DMS114 treated with DMSO at 0.1 percent for 48 hours (cell line): ENCODE results near the gene RNU6-9.
"Not testable (repeated sequence)": the region's sequence is repeated elsewhere in the genome, so short reads cannot be mapped to it uniquely, and the experiment has no call there.

Source experiments
- DNase-seq: peaks from one replicate; lab custom pipeline; 2025; ENCODE audit not compliant: unreplicated experiment; lab: John Stamatoyannopoulos, UW

RNU6-9 gene

DNA sequence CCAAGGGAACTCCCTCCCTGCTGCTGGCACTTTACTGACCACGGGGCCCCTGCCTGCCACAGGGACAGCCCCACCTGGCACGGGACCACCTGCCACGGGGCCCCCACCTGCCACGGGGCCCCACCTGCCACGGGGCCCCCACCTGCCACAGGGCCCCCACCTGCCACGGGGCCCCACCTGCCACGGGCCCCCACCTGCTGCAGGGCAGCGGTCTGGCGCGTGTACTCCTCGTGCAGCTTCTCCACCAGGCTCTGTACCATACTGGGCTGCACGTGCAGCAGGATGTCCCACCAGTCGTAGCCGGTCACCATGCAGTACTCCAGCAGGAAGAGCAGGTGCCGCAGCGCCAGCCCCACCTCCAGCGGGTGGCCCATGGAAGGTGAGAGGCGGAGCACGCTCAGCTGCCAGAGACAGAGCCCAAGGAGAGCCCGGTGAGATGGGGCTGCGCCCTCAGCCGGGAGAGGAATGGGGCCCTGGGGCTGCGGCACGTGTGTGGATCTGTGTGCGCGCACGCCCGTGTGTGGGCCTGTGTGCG, 16.4 kb upstream of the RNU6-9 start:
- DNase-seq, result no peak

DNA sequence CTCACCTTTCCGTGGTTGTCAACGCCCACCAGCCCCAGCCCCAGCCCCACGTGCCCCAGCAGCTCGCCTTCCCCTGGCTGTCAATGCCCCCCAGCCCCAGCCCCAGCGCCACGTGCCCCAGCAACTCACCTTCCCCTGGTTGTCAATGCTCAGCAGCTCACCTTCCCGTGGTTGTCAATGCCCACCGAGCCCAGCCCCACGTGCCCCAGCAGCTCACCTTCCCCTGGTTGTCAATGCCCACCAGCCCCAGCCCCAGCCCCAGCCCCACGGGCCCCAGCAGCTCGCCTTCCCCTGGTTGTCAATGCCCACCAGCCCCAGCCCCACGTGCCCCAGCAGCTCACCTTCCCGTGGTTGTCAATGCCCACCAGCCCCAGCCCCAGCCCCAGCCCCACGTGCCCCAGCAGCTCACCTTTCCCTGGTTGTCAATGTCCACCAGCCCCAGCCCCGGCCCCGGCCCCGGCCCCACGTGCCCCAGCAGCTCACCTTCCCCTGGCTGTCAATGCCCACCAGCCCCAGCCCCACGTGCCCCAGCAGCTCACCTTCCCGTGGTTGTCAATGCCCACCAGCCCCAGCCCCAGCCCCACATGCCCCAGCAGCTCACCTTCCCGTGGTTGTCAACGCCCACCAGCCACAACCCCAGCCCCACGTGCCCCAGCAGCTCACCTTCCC, 15.2 kb upstream of the RNU6-9 start:
- DNase-seq, result not testable (repeated sequence)

DNA sequence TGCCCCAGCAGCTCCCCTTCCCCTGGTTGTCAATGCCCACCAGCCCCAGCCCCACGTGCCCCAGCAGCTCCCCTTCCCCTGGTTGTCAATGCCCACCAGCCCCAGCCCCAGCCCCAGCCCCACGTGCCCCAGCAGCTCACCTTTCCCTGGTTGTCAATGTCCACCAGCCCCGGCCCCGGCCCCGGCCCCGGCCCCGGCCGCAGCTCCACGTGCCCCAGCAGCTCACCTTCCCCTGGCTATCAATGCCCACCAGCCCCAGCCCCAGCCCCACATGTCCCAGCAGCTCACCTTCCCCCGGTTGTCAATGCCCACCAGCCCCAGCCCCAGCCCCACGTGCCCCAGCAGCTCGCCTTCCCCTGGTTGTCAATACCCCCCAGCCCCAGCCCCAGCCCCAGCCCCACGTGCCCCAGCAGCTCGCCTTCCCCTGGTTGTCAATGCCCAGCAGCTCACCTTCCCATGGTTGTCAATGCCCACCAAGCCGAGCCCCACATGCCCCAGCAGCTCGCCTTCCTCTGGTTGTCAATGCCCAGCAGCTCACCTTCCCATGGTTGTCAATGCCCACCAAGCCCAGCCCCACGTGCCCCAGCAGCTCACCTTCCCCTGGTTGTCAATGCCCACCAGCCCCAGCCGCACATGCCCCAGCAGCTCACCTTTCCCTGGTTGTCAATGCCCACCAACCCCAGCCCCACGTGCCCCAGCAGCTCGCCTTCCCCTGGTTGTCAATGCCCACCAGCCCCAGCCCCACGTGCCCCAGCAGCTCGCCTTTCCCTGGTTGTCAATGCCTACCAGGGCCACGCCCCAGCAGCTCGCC, 14.3 kb upstream of the RNU6-9 start:
- DNase-seq, result not testable (repeated sequence)

DNA sequence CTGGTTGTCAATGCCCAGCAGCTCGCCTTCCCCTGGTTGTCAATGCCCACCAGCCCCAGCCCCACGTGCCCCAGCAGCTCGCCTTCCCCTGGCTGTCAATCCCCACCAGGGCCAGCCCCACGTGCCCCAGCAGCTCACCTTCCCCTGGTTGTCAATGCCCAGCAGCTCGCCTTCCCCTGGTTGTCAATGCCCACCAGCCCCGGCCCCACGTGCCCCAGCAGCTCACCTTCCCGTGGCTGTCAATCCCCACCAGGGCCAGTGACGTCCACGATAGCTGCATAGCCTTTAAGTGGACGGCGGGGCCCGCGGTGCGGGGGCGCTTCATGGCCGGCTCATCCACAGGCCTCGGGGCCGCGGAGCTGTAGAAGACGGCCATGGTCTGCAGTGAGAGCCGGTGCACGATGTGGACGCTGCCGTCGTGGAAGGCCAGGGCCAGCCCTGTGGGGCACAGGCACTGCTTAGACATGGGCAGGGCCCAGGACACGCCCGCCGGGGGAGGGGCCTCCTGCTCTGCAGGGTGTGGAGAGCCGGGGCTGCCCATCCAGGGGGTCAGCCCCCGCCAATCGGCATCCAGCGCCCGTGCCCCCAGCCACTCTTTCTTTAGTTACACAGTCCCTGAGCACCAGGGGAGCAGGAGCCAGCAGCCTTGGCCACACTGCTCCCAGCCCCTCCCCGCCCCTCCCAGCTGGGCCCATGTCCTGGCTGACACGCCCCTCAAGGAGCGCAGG, 13.4 kb upstream of the RNU6-9 start:
- no peak for DNase-seq

DNA sequence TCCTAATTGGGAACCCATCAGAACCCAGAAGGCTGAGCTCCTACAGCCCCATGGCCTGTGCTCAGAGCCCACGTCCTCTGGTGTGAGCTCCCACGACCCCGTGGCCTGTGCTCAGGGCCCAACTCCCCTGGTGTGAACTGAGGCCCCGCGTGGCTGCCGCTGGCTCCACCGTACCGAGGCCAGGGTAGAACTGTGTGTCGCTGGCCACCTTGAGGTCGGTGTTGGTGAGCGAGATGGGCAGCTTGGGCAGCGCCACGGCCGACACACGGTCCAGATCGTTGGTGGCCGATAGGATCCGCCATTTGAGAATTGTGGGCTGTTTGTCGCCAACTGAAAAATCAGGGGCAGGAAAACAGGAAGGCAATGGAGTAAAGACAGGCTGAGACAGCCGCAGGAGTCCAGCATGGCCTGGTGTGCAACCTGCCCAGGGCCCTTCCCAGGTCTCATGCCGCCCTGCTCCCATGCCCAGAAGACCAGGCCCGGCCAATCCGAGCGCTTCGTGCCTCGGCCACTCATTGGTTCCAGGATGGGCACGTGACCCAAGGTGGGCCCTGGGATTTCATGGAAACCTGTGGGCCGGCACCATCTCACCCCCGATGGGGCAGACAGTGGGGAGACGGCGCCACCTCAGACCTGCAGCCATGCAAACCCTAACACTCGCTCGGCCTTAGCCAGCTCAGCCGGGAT, 11.8 kb upstream of the RNU6-9 start:
- DNase-seq, result no peak

DNA sequence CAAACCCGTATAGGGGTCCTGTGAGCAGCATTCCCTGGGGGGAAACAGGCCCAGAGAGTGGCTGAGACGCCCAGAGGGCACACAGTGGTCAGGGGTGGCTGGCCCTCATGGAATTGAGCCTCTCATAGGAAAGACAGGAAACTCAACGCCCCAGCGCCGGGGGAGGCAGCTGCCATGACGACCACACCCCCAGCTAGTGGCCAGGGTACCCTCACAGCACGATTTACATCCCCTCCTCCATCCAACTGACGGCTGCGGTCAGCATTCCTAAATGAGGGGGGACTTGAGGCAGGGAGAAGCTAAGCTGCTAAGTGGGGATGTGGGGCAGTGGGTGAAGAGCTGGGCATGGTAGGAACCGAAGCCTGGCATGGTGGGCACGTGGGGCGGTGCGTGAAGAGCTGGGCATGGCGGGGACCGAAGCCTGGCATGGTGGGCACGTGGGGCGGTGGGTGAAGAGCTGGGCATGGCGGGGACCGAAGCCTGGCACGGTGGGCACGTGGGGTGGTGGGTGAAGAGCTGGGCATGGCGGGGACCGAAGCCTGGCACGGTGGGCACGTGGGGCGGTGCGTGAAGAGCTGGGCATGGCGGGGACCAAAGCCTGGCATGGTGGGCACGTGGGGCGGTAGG, 10.3 kb upstream of the RNU6-9 start:
- no peak for DNase-seq

DNA sequence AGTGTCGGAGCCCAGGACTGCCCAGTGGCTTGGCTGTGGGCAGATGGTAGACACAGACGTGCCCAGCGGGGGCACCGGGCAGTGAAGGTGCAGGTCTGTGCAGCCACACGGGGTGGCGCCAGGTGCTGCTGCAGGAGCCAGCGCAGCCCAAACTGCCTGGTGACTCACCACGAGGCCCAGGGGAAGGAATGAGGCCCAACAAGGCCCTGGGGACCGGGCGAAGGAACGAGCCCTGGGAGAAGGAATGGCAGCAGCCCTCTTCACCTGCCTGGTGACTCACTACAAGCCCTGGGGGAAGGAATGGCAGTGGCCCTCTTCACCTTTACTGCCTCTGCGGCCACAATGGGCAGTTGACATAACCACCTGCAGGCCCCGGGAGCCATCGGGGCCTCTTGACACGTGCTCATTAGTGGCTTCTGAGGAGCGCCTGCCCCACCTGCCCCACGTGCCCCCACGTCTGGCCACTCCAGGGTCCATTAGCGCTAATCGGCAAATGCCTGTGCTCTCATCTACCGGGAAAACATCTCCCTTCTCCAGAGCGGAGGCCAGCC, 9.5 kb upstream of the RNU6-9 start:
- DNase-seq, result no peak

DNA sequence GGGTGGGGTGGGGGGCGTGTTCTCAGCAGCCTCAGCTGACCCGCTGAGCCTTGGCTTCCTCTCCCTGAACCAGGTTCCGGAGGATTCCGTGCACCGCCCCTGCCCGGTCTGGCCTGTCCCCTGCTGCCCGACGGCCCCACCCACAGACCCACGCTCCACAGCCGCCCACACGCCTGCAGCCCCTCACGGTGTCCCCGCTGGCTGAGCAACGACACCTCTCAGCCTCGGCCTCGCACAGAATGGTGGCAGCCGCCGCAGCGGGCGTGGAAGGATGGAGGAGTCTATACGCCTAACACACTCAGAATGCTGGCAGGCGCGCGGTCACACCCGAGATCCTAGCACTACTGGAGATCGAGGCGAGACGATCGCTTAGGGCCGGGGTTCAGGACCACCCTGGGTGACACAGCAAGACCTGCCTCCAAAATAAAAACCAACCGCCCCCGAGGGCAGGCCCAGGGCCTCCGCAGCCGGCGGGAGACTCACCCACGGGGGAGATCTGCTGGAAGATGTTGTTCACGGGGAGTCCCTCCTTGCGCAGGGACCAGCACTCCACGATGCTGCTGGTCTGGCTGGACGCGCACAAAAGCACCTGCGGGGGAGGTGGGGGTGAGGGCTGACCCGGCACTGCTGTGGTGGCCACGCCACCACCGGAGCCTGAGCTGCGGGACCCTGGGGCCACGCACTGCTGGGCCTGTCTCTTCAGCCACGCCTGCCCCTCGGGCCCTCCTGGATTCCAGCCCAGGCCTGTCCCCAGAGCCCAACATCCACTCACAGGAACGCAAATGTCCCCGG, 8.7 kb upstream of the RNU6-9 start:
- no peak for DNase-seq

DNA sequence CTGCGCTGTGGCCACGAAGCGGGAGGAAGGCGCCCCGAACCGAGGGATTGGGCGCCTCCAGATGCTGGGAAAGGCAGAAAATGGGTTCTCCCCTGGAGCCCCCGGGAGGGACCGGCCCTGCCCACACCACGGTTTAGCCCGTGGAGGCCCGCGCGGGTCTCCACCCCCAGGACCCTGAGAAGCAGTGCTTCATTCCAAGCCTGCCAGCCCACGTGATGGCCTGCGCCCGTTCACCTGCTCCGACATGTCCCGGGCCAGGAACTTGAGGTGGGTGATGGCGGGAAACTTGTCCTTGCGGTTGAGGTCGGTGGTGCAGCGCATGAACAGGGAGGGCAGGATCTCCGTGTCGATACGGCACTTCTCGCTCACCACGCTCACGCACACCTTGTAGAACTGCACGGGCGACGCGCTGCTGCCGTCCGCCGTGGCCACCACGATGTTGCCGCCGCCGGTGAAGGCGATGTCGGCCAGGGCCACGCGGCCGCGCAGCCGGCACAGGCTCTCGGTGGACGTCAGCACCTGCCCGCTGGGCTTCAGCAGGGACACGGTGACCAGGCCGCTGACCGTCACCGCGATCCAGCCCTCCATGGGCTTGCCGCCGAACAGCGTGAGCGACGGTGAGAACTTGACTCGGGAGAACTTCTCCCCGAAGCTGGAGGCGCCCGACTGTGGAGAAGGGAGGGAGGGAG, 7.6 kb upstream of the RNU6-9 start:
- no peak for DNase-seq

DNA sequence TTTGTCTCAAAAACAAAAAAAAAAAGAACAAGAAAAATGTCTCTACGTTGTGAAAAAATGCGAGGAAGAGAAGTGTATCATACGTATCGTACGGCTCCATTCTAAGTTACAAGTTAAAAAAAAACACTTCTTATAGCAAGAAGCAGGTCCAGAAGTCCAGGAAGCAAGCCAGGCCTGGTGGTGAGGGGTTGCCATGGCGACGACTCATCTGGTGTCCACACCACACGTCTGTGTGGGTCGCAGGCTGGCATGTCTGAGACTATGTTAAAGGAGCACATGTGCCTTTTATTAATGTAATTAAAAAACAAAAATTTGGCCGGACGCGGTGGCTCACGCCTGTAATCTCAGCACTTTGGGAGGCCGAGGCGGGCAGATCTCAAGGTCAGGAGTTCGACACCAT, 6.2 kb upstream of the RNU6-9 start:
- DNase-seq, result no peak

DNA sequence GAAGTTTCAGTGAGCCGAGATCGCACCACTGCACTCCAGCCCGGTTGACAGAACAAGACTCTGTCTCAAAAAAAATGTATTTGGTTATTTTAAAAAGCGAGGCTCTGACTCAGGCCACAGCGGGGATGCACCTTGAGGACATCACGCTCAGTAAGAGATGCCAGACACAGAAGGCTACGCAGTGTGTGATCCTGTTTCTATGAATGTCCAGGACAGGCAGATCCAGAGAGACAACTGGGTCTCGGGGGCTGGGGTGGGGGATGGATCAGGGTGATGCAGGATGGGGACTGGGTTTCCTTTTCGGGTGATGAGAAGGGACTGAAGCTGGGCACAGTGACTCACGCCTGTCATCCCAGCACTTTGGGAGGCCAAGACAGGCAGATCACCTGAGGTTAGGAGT, 5.7 kb upstream of the RNU6-9 start:
- no peak for DNase-seq

DNA sequence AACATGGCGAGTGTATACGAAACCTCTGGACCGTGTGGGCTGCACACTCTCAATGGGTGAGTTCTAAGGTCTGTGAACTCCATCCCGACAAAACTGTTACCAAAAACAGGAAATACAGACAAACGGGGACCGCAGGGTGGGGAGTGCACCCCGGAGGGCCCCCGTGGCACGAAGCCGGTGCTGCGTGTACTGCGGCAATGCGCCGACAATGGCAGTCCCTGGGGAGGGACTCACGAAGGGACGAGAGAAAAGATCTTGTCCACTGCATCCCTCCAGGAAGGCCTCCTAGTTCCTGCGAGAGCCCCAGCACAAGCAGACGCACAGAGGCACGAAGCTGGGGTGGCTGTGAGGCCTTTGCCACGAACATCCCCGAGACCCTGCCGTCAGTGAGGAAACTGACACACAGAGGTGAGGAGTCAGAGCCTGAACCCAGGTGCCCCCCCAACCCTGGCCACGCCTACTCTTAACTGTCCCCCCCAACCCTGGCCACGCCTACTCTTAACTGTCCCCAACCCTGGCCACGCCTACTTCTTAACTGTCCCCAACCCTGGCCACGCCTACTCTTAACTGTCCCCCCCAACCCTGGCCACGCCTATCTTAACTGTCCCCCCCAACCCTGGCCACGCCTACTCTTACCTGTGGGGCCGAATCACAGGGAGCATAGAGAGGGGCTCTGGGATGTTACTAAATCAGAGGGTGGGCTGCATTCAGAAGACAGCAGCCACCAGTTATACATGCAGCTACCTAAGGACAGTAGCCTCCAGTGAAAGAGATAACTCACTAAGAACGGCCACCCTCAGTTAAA, 4.5 kb upstream of the RNU6-9 start:
- DNase-seq, result no peak

DNA sequence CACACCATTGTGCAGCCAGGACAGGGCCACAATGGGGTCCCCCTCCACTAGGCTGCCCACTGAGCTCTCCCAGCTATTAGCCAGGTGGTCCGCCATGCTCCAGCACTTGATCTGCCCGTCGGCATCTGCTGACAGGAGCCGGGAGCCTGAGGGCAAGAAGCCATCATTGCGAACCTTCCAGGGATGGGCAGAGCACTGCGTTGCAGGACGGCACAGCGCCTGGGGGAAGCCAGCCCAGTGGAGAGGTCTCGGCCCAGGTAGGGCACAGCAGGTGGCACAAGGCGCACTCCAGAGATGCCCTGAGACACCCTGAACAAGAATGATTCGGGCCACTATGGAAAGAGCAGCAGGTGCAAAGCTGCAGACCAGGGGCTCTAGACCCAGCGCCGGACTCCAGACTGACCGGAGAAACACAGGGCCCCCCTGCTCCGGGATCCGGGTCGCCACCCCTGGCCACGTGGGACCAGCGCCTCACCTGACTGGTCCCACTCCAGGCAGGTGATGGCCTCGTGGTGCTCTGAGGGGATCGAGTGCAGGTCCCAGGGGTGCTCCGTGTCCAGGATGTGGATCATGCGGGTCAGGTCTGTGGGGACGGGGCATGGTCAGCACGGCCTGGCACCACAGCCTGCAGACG, 3.5 kb upstream of the RNU6-9 start:
- DNase-seq, result no peak

DNA sequence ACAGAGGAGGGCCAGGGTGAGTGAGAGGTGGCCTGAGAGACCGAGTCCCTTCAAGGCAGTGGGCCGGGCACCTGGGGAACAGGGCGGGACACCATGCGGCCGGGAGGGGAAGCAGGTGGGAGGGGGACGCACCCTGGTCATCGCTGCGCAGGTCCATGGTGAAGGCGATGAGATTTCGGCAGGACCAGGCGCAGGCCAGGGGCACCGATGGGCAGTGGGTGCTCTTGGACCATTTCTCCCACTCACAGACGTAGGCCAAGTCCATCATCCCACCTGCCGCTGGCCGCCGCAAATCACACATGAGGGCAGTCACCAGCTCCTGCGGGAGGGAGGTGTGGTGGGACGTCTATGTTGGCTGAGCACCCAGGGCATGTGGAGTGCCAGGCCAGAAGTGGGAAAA, 2.5 kb upstream of the RNU6-9 start:
- DNase-seq, result no peak

DNA sequence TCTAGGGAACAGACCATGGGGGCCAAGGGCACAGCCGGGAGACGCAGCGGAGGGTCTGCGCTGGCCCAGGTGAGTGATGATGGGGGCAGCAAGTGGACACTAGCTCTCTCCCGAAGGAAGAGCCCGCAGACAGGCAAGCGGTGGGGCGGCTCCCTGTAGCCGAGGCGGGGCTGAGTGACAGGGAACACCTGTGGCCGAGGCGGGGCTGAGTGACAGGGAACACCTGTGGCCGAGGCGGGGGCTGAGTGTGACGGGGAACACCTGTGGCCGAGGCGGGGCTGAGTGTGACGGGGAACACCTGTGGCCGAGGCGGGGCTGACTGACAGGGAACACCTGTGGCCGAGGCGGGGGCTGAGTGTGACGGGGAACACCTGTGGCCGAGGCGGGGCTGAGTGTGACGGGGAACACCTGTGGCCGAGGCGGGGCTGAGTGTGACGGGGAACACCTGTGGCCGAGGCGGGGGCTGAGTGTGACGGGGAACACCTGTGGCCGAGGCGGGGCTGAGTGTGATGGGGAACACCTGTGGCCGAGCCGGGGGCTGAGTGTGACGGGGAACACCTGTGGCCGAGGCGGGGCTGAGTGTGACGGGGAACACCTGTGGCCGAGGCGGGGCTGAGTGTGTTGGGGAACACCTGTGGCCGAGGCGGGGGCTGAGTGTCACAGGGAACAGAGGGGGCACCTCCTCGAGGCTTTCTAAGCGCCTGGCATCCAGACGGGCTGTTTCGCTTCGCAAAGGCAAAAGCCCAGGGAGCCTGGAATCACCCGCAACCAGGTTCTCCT, 1.7 kb upstream of the RNU6-9 start:
- DNase-seq, result not testable (repeated sequence)

DNA sequence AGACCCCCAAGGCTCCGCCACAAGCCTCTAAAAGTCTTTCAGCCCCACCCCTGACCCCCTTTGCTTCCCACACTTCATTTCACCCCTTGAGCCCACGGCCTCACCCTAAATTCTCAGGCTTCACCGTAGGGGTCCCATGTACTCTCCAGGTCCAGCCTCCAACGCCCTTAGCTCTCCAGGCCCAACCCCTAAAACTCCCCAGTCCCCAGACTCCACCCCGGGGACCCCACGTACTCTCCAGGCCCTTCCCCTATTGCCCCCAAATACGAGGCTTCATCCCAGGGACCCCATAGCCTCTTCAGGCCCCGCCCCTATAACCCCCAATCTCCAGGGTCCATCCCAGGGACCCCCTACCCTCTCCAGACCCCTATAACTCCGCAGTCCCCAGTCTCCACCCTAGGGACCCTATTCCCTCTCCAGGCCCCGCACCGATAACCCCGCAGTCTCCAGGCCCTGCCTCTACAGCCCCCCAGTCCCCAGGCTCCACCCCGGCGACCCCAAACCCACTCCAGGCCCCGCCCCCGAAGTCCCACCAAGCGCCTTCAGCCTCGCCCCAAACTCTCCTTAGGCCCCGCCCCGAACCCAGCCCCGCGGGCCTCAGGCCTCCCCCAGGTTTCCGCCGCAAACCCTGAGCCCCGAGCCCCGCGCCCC, 916 bp upstream of the RNU6-9 start:
- no peak for DNase-seq
